GM18507 (cell line): Measurements from ENCODE around the gene TINCR.

Experiments used
- DNase-seq: peaks from one replicate; pipeline ENCODE4 v3.0.0; 2011; ENCODE audit warnings: low read depth; ENCODE audit not compliant: insufficient read length; ENCODE audit errors: extremely low spot score
- FAIRE-seq: peaks from 2 replicates; lab custom pipeline; 2011; peaks lifted over from hg19 to GRCh38; lab: Jason Lieb, UNC

Gene TINCR

DNA sequence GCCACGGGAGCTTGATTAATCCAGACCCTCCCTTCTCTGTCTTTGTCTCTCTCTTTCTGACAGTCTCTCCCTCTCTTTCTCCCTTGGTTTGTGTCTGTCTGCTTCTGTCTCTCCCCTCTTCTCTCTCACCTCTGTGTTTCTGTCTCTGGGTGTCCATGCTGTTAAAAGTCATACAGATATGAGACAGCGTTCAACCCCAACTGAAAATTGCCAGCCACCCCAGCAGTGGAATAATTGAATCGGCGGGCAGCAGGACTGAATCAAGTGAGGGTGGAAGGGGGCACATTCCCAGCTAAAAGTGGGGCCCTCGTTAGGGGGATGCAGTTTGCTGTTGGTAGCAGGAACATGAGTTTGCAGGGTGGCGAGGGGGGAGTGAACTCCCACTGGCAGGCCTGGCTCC is 43.7 kb downstream of the TINCR start:
- FAIRE-seq = no peak
- DNase-seq = no peak

DNA sequence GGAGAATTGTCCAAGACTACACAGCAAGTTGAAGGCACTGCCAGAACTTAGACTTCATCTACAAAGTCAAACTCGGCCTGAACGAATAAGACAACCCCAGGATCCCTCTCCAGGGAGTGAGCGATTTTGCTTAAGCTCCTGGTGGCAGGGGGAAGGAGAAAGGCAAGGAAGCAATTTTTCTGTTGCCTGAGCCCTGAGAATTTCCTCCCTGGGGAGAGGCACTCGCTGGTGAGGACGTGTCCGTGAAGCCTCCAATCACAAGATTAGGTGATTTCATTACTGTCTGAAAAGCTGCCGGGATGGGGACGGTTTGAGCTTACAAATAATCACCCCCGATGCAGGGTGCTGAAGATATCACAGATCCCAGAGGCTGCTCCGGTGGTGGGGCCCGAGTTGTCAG is 45.6 kb downstream of the TINCR start:
- no peak for FAIRE-seq
- no peak for DNase-seq

DNA sequence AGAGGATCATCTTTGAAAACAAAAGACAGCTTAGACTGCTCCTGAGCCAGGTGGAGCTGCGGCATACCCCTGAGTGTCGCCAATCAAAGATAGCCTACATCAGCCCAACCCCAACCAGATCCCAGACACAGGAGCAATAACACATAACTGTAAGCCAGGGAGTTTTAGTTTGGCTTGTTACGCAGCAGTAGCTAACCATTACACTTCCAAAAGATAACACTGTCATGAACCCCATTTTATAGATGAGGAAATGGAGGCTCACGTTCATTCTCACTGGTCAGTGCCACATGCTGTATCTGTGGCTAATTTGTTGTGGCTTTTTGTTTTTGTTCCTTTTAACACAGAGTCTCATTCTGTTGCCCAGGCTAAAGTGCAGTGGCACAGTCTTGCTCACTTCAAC is 47.3 kb downstream of the TINCR start:
- DNase-seq (no peak), FAIRE-seq (no peak)

DNA sequence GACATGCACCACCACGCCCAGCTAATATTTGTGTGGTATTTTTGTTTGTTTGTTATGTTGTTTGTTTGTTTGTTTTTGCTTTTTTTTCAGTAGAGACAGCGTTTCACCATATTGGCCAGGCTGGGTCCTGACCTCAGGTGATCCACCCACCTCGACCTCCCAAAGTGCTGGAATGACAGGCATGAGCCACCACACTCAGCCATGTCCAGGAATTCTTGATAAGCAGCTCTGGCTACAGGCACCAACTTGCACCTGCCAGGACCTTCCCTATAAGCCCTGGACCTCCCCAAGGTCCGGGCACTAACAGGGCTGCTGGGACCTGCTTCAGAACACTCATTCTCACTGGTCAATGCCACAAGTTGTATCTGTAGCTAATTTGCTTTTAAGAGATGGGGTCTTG is 48.7 kb downstream of the TINCR start:
- FAIRE-seq = no peak
- DNase-seq = no peak

DNA sequence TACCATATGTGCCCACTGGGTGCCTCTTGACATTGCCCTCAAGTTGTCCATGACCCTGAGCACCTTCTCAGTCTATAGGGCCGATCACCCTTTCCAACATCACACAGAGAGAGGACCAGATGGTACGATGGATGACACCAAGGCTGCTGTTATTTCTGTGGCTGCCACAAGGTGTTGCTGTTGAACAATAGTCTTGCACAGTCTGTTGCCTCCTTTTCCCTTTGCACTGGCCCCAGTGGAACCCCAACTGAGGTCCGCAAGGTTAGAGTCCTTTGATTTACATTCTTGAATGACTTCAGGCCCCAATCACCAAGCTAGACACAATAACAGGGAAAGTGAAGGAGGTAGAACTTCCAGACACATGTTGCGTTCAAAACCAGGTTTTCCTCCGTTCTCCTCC is 52.0 kb downstream of the TINCR start:
- FAIRE-seq = no peak
- no peak for DNase-seq

DNA sequence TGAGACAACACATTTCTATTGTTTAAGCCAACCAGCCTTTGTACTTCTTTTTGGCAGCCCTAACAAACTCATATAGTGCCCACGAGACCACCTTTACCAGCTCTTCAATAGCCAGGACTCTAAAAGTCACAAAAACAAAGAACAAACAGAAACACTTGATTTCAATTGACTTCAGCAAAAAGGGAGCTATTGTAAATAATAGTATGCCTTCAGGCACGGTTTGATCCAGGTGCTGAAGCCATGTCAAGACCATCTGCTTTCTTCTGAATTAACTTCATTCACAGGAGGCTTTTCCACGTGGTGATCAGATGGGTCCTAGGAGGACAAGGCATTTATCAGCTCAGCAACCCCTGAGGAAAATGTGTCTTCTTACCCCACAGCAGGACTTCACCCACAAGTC is 53.8 kb downstream of the TINCR start:
- DNase-seq (no peak), FAIRE-seq (no peak)

DNA sequence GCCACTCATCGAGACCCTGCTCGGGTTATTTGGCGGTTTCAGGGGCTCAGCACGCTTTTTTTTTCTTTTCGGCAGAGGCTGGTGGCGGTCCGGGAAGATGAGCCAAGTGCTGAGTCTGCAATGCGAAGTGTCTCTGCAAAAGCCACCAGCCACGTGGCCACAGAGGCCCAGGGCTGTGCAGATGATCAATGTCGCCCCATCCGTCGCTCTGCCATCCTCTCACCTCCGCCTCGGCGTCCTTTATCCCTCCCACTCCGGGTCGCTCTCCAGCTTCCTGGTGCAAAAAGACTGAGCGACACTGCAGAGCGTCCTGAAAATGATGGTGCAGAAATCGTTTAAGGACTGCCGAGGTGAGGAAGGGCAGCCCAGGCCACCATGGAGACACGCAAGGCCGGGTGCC is 55.0 kb downstream of the TINCR start:
- FAIRE-seq (no peak), DNase-seq (no peak)
